T-helper 1 cell treated with Interleukin-12 subunit alpha and Interleukin-12 subunit beta and Interleukin-4 antibody, amounts not matched to agents 30 μg/mL and 1 μg/mL, for 36 hours (primary cell): ENCODE measurements around the gene GADD45A.

Experiments
- H3K27ac Mint-ChIP-seq: one replicate; pipeline ENCODE4 v1.8.0; 2021; ENCODE audit warnings: mild to moderate bottlenecking, mixed read lengths
- H3K27me3 Mint-ChIP-seq: one replicate; pipeline ENCODE4 v1.8.0; 2021; ENCODE audit warnings: low read depth, mixed read lengths
- H3K36me3 Mint-ChIP-seq: one replicate; pipeline ENCODE4 v1.8.0; 2021; ENCODE audit warnings: low read depth, mixed read lengths
- H3K4me1 Mint-ChIP-seq: one replicate; pipeline ENCODE4 v1.8.0; 2021; ENCODE audit warnings: low read depth, mixed read lengths
- H3K4me3 Mint-ChIP-seq: one replicate; pipeline ENCODE4 v1.8.0; 2021; ENCODE audit warnings: mild to moderate bottlenecking, moderate library complexity, mixed read lengths
- H3K9me3 Mint-ChIP-seq: one replicate; pipeline ENCODE4 v1.8.0; 2021; ENCODE audit warnings: mixed read lengths

The GADD45A gene

GRCh38 chr1:67690018-67690363, 5.0 kb downstream of the GADD45A start:
- Mint-ChIP-seq H3K36me3 (peaks cover 29% of the 10 kb centered on the region), H3K4me3 (no peak overlapping the region), H3K27me3 (no peaks in the 10 kb centered on the region), H3K9me3 (no peaks in the 10 kb centered on the region), H3K4me1 (peaks cover 23% of the 10 kb centered on the region), H3K27ac (no peak overlapping the region)

- H3K36me3 Mint-ChIP-seq: peaks cover 28% of the 10 kb centered on the region
- peaks cover 23% of the 10 kb centered on the region for H3K4me1 Mint-ChIP-seq
- no peaks in the 10 kb centered on the region for H3K9me3 Mint-ChIP-seq
- H3K4me3 Mint-ChIP-seq: no peak overlapping the region
- no peaks in the 10 kb centered on the region for H3K27me3 Mint-ChIP-seq
- no peak overlapping the region for H3K27ac Mint-ChIP-seq
Observed at GRCh38 chr1:67690411-67690810, 5.4 kb downstream of the GADD45A start.

- peaks cover 25% of the 10 kb centered on the region for H3K36me3 Mint-ChIP-seq
Observed at GRCh38 chr1:67691712-67692111, 6.7 kb downstream of the GADD45A start.

GRCh38 chr1:67695963-67696362, 11.0 kb downstream of the GADD45A start:
- Mint-ChIP-seq H3K36me3 (no peaks in the 10 kb centered on the region), H3K27ac (no peak overlapping the region), H3K9me3 (no peaks in the 10 kb centered on the region), H3K4me3 (no peak overlapping the region), H3K4me1 (peaks cover 3% of the 10 kb centered on the region), H3K27me3 (peaks cover 4% of the 10 kb centered on the region)

More at GRCh38 chr1:67691712-67692111, 6.7 kb downstream of the GADD45A start:
- Mint-ChIP-seq H3K4me3 (no peak overlapping the region), H3K27ac (no peak overlapping the region), H3K27me3 (peaks cover 4% of the 10 kb centered on the region), H3K4me1 (peaks cover 23% of the 10 kb centered on the region), H3K9me3 (no peaks in the 10 kb centered on the region)

- Mint-ChIP-seq H3K4me1 (peaks cover 3% of the 10 kb centered on the region), H3K36me3 (no peaks in the 10 kb centered on the region), H3K4me3 (no peak overlapping the region), H3K27ac (no peak overlapping the region), H3K27me3 (peaks cover 4% of the 10 kb centered on the region), H3K9me3 (no peaks in the 10 kb centered on the region)
Observed at GRCh38 chr1:67696708-67697107, 11.7 kb downstream of the GADD45A start.

- peaks cover 4% of the 10 kb centered on the region for H3K27me3 Mint-ChIP-seq
- H3K4me3 Mint-ChIP-seq: no peak overlapping the region
- H3K27ac Mint-ChIP-seq: no peak overlapping the region
- peaks cover 3% of the 10 kb centered on the region for H3K4me1 Mint-ChIP-seq
- no peaks in the 10 kb centered on the region for H3K36me3 Mint-ChIP-seq
- H3K9me3 Mint-ChIP-seq: no peaks in the 10 kb centered on the region
Observed at GRCh38 chr1:67700220-67700619, 15.2 kb downstream of the GADD45A start.

- no peaks in the 10 kb centered on the region for H3K36me3 Mint-ChIP-seq
- H3K9me3 Mint-ChIP-seq: no peaks in the 10 kb centered on the region
Observed at GRCh38 chr1:67700692-67701410, 15.8 kb downstream of the GADD45A start.

GRCh38 chr1:67701876-67702275, 16.9 kb downstream of the GADD45A start:
- Mint-ChIP-seq H3K4me3 (no peak overlapping the region), H3K27me3 (peaks cover 6% of the 10 kb centered on the region), H3K36me3 (no peaks in the 10 kb centered on the region), H3K27ac (no peak overlapping the region), H3K4me1 (no peaks in the 10 kb centered on the region), H3K9me3 (no peaks in the 10 kb centered on the region)

More at GRCh38 chr1:67700692-67701410, 15.8 kb downstream of the GADD45A start:
- H3K27ac Mint-ChIP-seq: no peak overlapping the region
- peaks cover under 1% of the 10 kb centered on the region for H3K4me1 Mint-ChIP-seq
- peaks cover 4% of the 10 kb centered on the region for H3K27me3 Mint-ChIP-seq
- no peak overlapping the region for H3K4me3 Mint-ChIP-seq

- Mint-ChIP-seq H3K36me3 (no peaks in the 10 kb centered on the region), H3K4me3 (no peak overlapping the region), H3K27me3 (peaks cover 6% of the 10 kb centered on the region), H3K27ac (no peak overlapping the region), H3K9me3 (no peaks in the 10 kb centered on the region), H3K4me1 (no peaks in the 10 kb centered on the region)
Observed at GRCh38 chr1:67704351-67704750, 19.4 kb downstream of the GADD45A start.

- H3K9me3 Mint-ChIP-seq: no peaks in the 10 kb centered on the region
- H3K27ac Mint-ChIP-seq: no peak overlapping the region
- H3K4me3 Mint-ChIP-seq: no peak overlapping the region
- peaks cover under 1% of the 10 kb centered on the region for H3K4me1 Mint-ChIP-seq
- H3K27me3 Mint-ChIP-seq: peaks cover 6% of the 10 kb centered on the region
- no peaks in the 10 kb centered on the region for H3K36me3 Mint-ChIP-seq
Observed at GRCh38 chr1:67705735-67706453, 20.9 kb downstream of the GADD45A start.

GRCh38 chr1:67708606-67709005, 23.6 kb downstream of the GADD45A start:
- H3K9me3 Mint-ChIP-seq: no peaks in the 10 kb centered on the region
- no peak overlapping the region for H3K4me3 Mint-ChIP-seq
- peaks cover 9% of the 10 kb centered on the region for H3K27me3 Mint-ChIP-seq
- no peak overlapping the region for H3K27ac Mint-ChIP-seq
- H3K36me3 Mint-ChIP-seq: no peaks in the 10 kb centered on the region
- peaks cover 6% of the 10 kb centered on the region for H3K4me1 Mint-ChIP-seq

- no peak overlapping the region for H3K27ac Mint-ChIP-seq
- H3K4me3 Mint-ChIP-seq: no peak overlapping the region
- peaks cover 9% of the 10 kb centered on the region for H3K27me3 Mint-ChIP-seq
- H3K9me3 Mint-ChIP-seq: no peaks in the 10 kb centered on the region
- H3K4me1 Mint-ChIP-seq: peaks cover 6% of the 10 kb centered on the region
- no peaks in the 10 kb centered on the region for H3K36me3 Mint-ChIP-seq
Observed at GRCh38 chr1:67710417-67710816, 25.4 kb downstream of the GADD45A start.

GRCh38 chr1:67711158-67711854, 26.3 kb downstream of the GADD45A start:
- Mint-ChIP-seq H3K4me1 (peaks cover 6% of the 10 kb centered on the region), H3K9me3 (no peaks in the 10 kb centered on the region), H3K27ac (no peak overlapping the region), H3K36me3 (no peaks in the 10 kb centered on the region), H3K27me3 (peaks cover 3% of the 10 kb centered on the region), H3K4me3 (no peak overlapping the region)

GRCh38 chr1:67711855-67712212, 26.8 kb downstream of the GADD45A start:
- H3K27me3 Mint-ChIP-seq: peaks cover 7% of the 10 kb centered on the region
- H3K36me3 Mint-ChIP-seq: no peaks in the 10 kb centered on the region
- peaks cover 6% of the 10 kb centered on the region for H3K4me1 Mint-ChIP-seq
- H3K9me3 Mint-ChIP-seq: no peaks in the 10 kb centered on the region
- H3K4me3 Mint-ChIP-seq: no peak overlapping the region
- H3K27ac Mint-ChIP-seq: no peak overlapping the region
